A549 treated with GW870086 at 1 μM for 4 hours (cell line): ENCODE results near the gene TRMT1. TPM values are rescaled to one million over a fixed set of nuclear protein-coding genes. Genes with fewer than 3 reads are reported as not detected.

Experiments
- total RNA-seq: library from RNA; stranded (reverse); fragments of 200-300 nt; extraction: Qiagen RNA extraction; gene quantifications from 5 replicates; pipeline ENCODE4 v1.2.3, GENCODE V29; 2022; ENCODE audit warnings: low read depth

The TRMT1 gene
- 36.8 to 41.2 TPM (median 37.5 TPM) in 5 replicates for total RNA-seq

GRCh38 chr19:13116282-13117175 lies at the start of gene TRMT1:
Gene TRMT1, minus strand, starts transcription at chr19:13116740. Its CDS starts 341 bp downstream, at chr19:13116399.

GRCh38 chr19:13150187-13150930 lies 33.8 kb upstream of the TRMT1 start, which contains the start of the genes IER2 and STX10:
Gene IER2, plus strand, starts transcription at chr19:13150411. Its CDS starts 2,776 bp downstream, at chr19:13153187.
Gene STX10, minus strand, starts transcription at chr19:13150375. Its CDS starts 202 bp downstream, at chr19:13150173.

GRCh38 chr19:13117772-13118423 lies 1.4 kb upstream of the TRMT1 start, which contains the start of gene NACC1:
Gene NACC1, plus strand, starts transcription at chr19:13118264. Its CDS starts 16,944 bp downstream, at chr19:13135208.

GRCh38 chr19:13102666-13103580 lies 13.6 kb downstream of the TRMT1 start, which contains the start of gene LYL1:
Gene LYL1, minus strand, starts transcription at chr19:13102858. Its CDS starts 1,687 bp downstream, at chr19:13101171.

Other genes with a start within 250 kb of the TRMT1 start
- 24.2 to 32.6 TPM (median 30.6 TPM) in 5 replicates for gene DNASE2, start 235.3 kb downstream of the TRMT1 start, total RNA-seq
- not detected in 5 replicates for gene KLF1, start 229.5 kb downstream of the TRMT1 start, total RNA-seq
- 8.2 to 10.8 TPM (median 8.9 TPM) in 5 replicates for gene GCDH, start 225.6 kb downstream of the TRMT1 start, total RNA-seq
- gene SYCE2, start 197.4 kb downstream of the TRMT1 start, total RNA-seq, result 0.31 to 0.72 TPM (median 0.46 TPM) in 5 replicates
- 66.1 to 75.6 TPM (median 72.9 TPM) in 5 replicates for gene FARSA, start 183.0 kb downstream of the TRMT1 start, total RNA-seq
- 499 to 569 TPM (median 524 TPM) in 5 replicates for gene CALR, start 178.1 kb downstream of the TRMT1 start, total RNA-seq
- gene RAD23A, start 170.9 kb downstream of the TRMT1 start, total RNA-seq, result 67.4 to 79.0 TPM (median 77.0 TPM) in 5 replicates
- gene GADD45GIP1, start 159.5 kb downstream of the TRMT1 start, total RNA-seq, result 37.2 to 58.7 TPM (median 53.1 TPM) in 5 replicates
- 0.07 to 0.32 TPM (median 0.10 TPM) in 4 of 5 replicates, not detected in the other for gene DAND5, start 147.2 kb downstream of the TRMT1 start, total RNA-seq
- gene NFIX, start 121.3 kb downstream of the TRMT1 start, total RNA-seq, result 2.9 to 4.4 TPM (median 3.8 TPM) in 5 replicates
- 0.64 to 0.94 TPM (median 0.75 TPM) in 5 replicates for gene LYL1, start 13.9 kb downstream of the TRMT1 start, total RNA-seq
- 30.5 to 43.4 TPM (median 36.1 TPM) in 5 replicates for gene NACC1, start 1.5 kb upstream of the TRMT1 start, total RNA-seq
- 42.8 to 53.3 TPM (median 52.1 TPM) in 5 replicates for gene STX10, start 33.6 kb upstream of the TRMT1 start, total RNA-seq
- 36.3 to 53.3 TPM (median 48.7 TPM) in 5 replicates for gene IER2, start 33.7 kb upstream of the TRMT1 start, total RNA-seq